Cortex of kidney (tissue), 1 donor: ENCODE measurements around the gene PPM1B.
A peak's percentile ranks its signal among the peaks of the same experiment; 100 is the strongest.
"Not testable (repeated sequence)": the region's sequence is repeated elsewhere in the genome, so short reads cannot be mapped to it uniquely, and the experiment has no call there.

Source experiments
- DNase-seq: peaks from one replicate; lab custom pipeline; 2025; lab: John Stamatoyannopoulos, UW

Gene PPM1B

DNA sequence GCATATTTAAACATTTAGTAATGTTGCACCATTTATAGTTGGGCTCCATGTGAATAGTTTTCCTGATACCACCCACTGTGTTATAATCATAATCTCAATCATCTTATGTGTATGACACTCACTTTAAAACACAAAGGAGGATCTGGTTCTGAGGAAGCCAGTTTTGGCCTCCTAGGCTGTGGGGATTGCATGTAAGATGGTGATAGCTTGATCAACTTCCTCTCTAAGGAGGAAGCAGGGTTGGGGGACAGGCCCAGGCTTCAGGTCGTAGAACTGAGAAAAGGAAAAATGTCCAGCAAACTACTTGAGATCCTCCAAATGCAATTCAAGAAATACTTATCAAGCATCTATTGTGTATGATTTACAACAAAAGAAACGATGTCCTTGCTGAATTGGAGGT lies 4.9 kb upstream of the PPM1B start:
- DNase-seq = no peak

DNA sequence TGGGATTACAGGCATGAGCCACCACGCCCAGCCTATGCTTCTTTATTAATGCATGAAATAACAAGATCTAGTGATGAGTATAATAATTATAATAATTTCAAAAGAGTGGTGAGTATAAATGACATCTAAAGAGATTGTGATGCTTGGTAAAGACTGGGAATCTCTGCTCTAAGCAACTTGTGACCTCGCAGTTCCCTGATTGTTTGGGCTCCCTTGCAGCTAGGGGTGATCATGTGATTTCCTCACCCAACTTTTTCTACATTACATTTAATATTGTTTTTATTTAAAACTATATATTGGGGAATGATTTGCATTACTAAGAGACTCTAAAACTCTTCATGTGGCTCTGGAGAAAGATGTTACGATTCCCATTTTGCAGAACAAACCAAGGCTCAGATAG lies 4.1 kb upstream of the PPM1B start:
- no peak for DNase-seq

- no peak for DNase-seq
Observed at GRCh38 chr2:44166096-44166495, 2.6 kb upstream of the PPM1B start.

DNA sequence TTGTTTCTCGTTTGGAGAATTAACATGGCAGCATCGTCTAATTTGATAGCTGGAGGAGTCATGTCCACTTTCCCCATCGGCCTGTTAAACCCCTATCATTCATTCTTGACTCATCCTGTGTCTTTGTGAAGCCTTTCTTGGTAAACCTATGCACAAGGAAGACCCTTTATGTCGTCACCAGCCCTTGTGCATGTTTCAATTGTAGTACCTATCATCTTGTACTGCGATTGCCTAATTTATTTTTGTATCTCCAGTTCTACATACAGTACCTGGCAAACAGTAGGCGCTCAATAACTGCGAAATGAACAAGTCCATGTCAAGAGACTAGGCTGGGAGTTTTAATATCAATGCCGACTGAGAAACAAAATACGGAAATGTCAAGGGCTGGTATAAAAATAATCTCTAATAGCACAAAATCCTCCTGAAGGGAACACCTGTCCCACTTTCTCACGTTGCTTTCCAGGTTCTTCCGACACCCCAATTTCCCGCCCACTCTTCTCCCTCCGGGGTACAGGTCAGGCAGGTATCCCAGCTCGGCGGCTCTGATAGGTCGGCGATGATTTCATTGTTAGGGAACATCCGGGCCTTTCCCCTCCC lies 1.3 kb upstream of the PPM1B start:
- DNase-seq = no peak

- DNase-seq = peak; percentile 68
Observed at GRCh38 chr2:44167908-44168680, 581 bp upstream of the PPM1B start.

DNA sequence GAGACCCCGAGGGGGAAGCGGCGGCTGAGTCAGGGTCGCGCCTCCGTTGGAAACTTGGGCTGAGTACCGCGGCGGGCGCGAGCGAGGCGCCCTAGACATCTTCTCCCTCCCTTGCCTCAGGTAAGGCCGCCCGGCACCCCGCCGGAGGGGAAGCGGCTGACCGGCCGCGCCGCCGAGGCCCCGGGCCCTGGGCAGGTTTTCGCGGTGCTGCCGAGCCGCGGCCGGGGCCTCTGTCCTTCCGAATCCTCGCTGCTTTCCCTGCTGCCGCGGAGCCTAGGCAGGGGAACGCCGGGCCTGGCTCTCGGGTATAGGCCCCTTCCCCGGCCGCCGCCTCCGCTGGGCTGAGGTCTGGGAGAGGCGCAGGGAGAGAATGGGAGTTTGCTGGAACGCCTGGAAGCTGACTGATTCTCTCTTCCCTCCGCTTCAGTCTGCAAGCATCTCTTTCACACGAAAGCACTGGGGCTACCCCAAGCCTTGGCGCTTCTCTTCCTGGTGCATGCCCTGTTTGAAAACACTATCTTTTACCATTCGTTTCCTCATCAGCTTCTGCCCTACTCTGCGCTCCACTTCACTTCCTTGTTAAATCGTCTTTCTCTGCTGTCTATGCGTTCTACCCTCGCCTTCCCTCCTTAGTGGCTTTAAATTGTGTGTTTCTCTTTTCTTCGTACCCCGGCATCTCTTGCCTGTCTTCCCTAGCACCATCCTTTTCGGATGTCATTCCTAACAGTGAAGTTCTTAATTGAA lies 652 bp downstream of the PPM1B start:
- no peak for DNase-seq

- no peak for DNase-seq
Observed at GRCh38 chr2:44170311-44170717, 1.6 kb downstream of the PPM1B start.

- no peak for DNase-seq
Observed at GRCh38 chr2:44171018-44171417, 2.3 kb downstream of the PPM1B start.

- DNase-seq = not testable (repeated sequence)
Observed at GRCh38 chr2:44171442-44171841, 2.8 kb downstream of the PPM1B start.

DNA sequence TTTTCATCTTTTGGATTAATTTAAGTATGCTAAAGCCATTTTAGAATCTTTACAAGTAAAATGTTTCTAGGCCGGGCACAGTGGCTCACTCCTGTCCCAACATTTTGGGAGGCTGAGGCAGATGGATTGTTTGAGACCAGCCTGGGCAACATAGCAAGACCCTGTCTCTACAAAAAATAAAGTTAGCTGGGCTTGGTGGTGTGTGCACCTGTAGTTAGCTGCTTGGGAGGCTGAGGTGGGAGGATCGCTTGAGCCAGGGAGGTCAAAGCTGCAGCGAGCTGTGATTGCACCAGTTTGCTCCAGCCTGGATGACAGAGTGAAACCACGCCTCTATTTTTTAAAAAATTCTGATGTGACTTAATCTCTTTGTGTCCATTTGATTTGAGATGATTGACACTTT lies 3.9 kb downstream of the PPM1B start:
- DNase-seq = no peak

- no peak for DNase-seq
Observed at GRCh38 chr2:44178950-44179349, 10.3 kb downstream of the PPM1B start.

- DNase-seq = no peak
Observed at GRCh38 chr2:44181648-44182047, 13.0 kb downstream of the PPM1B start.

DNA sequence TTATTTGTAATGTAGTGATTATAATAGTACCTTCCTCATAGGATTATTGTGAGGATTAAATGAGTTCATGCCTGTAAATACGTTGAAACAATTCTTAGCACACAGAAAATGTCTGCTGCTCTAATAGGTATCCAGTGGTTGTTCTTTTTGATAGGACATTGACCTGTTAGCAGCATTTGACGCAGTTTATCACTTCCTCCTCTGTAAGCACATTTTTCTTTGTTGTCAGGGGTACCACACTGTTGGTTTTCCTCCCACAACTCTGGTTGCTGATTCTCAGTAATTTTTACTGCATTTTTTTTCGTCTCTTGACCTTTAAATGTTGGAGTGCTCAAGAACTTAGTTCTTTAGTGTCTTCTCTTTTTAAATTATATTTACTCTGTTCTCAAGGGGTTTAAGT lies 15.4 kb downstream of the PPM1B start:
- no peak for DNase-seq

GRCh38 chr2:44186810-44187209 lies 18.1 kb downstream of the PPM1B start:
- DNase-seq = no peak

- no peak for DNase-seq
Observed at GRCh38 chr2:44187251-44187650, 18.6 kb downstream of the PPM1B start.

- no peak for DNase-seq
Observed at GRCh38 chr2:44188696-44189095, 20.0 kb downstream of the PPM1B start.

- no peak for DNase-seq
Observed at GRCh38 chr2:44189104-44189503, 20.4 kb downstream of the PPM1B start.

DNA sequence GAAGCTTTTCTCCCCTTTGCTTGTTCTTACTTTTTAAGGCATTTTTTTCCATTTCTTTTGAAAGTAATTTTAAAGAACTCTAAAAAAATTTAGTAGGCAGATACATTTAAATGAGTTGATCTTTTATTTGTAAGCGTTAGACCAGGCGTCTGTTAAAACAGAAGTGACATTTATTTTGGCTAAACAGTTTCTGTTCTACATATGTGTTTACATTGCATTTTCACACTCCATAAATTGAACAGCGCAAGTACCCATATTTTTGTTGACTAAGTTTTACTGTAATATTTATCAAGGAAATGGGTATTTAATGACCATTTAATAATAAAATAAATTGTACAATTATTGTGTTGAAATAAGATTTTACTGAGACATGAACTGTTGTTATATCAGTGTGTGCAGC lies 21.9 kb downstream of the PPM1B start:
- DNase-seq = no peak

DNA sequence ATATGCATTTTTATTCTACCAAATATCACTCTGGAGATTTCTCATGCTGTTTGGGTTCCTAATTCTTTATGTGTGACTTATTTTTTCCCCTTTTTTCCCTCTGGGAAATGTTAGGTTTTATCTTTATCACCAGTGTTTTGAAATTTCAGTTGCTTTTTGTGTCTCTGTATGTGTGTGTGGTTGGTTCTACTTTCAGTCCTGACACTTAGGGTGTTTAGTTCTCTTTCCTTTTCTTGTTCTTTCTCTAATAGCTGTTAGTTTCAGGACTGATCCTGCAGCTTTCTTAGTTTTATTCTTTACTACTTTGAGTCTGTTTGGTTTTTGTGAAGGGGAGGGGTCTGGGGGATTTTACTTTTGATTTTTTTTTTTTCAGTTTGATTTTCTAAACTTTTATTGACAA lies 23.1 kb downstream of the PPM1B start:
- no peak for DNase-seq

GRCh38 chr2:44192646-44193045 lies 24.0 kb downstream of the PPM1B start:
- DNase-seq = no peak

DNA sequence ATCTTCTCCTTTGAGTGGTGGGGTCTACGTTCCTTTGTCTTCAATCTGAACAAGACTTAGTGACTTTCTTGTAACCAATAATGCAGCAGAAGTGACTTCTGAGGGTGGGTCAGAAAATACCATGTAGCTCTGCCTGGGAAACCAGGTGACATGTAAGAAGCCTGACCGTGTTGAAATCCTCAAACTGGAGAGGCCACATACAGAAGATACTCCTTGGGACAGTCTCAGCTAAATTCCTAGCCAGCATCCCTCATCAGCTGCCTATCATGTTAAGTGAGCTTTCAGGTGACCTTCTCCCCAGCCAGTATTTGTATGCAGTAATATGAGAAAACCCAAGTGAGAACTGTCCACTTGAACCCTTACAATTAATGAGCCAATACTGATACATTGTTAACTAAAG lies 27.0 kb downstream of the PPM1B start:
- no peak for DNase-seq

- no peak for DNase-seq
Observed at GRCh38 chr2:44197816-44198215, 29.1 kb downstream of the PPM1B start.

GRCh38 chr2:44200011-44200410 lies 31.3 kb downstream of the PPM1B start:
- no peak for DNase-seq
